Heart left ventricle (tissue), 16 donors: Measurements from ENCODE around the gene CTXN1. TPM values are rescaled to one million over a fixed set of nuclear protein-coding genes. Genes with fewer than 3 reads are reported as not detected.

Experiments used
- ATAC-seq, 4 donors: fragments of 200-7000 bp; cut with Tn5 transposase; one replicate each; pipeline ENCODE4 v1.9.1; 2020 to 2022; ENCODE audit warnings: moderate library complexity in 4 of 4, mild to moderate bottlenecking in 3 of 4, moderate number of reproducible peaks in 1 of 4
- DNase-seq, 5 donors: peaks; one replicate each; pipeline ENCODE4 v3.0.0-alpha.2; 2020
- H3K27ac ChIP-seq, 12 donors: fragments of 200-600 bp; sonication (generic) in 4 of 12; one replicate each; pipeline versions ENCODE4 v1.5.0 to v1.8.0; 2016 to 2022; ENCODE audit warnings: mild to moderate bottlenecking in 2 of 12
- H3K27me3 ChIP-seq, 9 donors: fragments of 200-600 bp; sonication (generic) in 2 of 9; one replicate each; pipeline versions ENCODE4 v1.5.1 to v1.8.0; 2016 to 2022; ENCODE audit warnings: mild to moderate bottlenecking in 3 of 9
- H3K36me3 ChIP-seq, 9 donors: fragments of 200-600 bp; sonication (generic) in 2 of 9; one replicate each; pipeline versions ENCODE4 v1.5.0 to v1.8.0; 2018 to 2022; ENCODE audit warnings: mild to moderate bottlenecking in 2 of 9
- H3K4me1 ChIP-seq, 12 donors: fragments of 200-600 bp; sonication (generic) in 4 of 12; one replicate each; pipeline versions ENCODE4 v1.5.0 to v1.8.0; 2016 to 2022; ENCODE audit warnings: mild to moderate bottlenecking in 3 of 12
- H3K4me3 ChIP-seq, 12 donors: fragments of 200-600 bp; sonication (generic) in 4 of 12; one replicate each; pipeline versions ENCODE4 v1.5.0 to v1.8.0; 2017 to 2022; ENCODE audit warnings: mild to moderate bottlenecking in 9 of 12, moderate library complexity in 4 of 12
- H3K9me3 ChIP-seq, 12 donors: fragments of 200-600 bp; sonication (generic) in 4 of 12; one replicate each; pipeline versions ENCODE4 v1.5.0 to v1.8.0; 2016 to 2022; ENCODE audit warnings: mild to moderate bottlenecking in 1 of 12
- CTCF ChIP-seq, 12 donors: fragments of 200-600 bp; sonication (generic) in 4 of 12; IDR thresholded peaks; one replicate each; pipeline versions ENCODE4 v1.5.0 to v1.8.0; 2018 to 2022; ENCODE audit warnings: antibody characterized with exemption in 12 of 12, mild to moderate bottlenecking in 5 of 12
- POLR2A ChIP-seq, 2 donors: fragments of 450-650 bp; IDR thresholded peaks; one replicate each; pipeline ENCODE4 v1.6.1; 2017; ENCODE audit warnings: antibody characterized with exemption in 2 of 2, mild to moderate bottlenecking in 2 of 2, moderate library complexity in 2 of 2
- WGBS, 4 donors: extraction: QIAGEN DNeasy Blood & Tissue Kit in 2 of 4; methylation state at CpG; one replicate each; pipeline versions ENCODE4 v1.1.5 to v1.1.7; 2013 to 2018; 5-methylcytosine and 5-hydroxymethylcytosine counted together
- intact Hi-C, 10 donors: fragments of 100-400 bp; cut with DNase I; formaldehyde crosslinking; loops; one replicate each; pipeline versions ENCODE4 v1.11.1 to v1.14.2; 2022
- polyA plus RNA-seq, 2 donors: library from polyadenylated mRNA; stranded (reverse); fragments of 200-250 nt; gene quantifications; one replicate each; pipeline ENCODE4 v1.2.3, GENCODE V29; 2013
- total RNA-seq, 9 donors: library from RNA; depleted of rRNA in 2 of 9; stranded (reverse); fragments of >200 nt in 2 of 9; fragmentation: NEBNext Ultra II Directional in 3 of 9; extraction: Animal tissue kit (Norgen Biotek cat#: 25700) in 3 of 9; gene quantifications; one replicate each; pipeline versions ENCODE4 v1.1.0 to v1.2.4, GENCODE V29; 2016 to 2023
- donor health status: ischemic (EF 13 %, LVEDD 7.1; RV severe dilation, severe dysfunction).
- donor health status: healthy with polysubstance abuse.
- donor health status: DM: no; HTN: yes; CAD: no.
- donor health status: DM: no; HTN: no; CAD: no.
- donor health status: ischemic (EF 25% LVEDD 6.9; RV normal size, moderate dysfunction).
- donor health status: ischemic (EF 25% LVEDD 5.7; RV mildly dilated, moderate dysfunction).
- donor health status: healthy.
- donor health status: DM: yes; HTN: yes; CAD: no.
- donor health status: ischemic (EF 35%, LVEDD 5.7; RV mildly dilated, moderate dysfunction).
- donor health status: nonischemic (EF 11% LVEDD 7.7; RV severe dilation, severe dysfunction).
- donor health status: DM: yes; HTN: yes; CAD: no.
- donor health status: PGD.
- donor health status: ischemic (EF 29% LVEDD 5.4; RV normal size, mild dysfunction).
- donor health status: nonischemic (EF 23%, LVEDD 6.1; RV moderate dilation, normal function).

Gene CTXN1
- total and polyA plus RNA-seq, 11 donors = 0.21 to 3.3 (median 0.48) TPM; not detected in 3

- TF ChIP-seq CTCF (IDR thresholded peaks at IDR 0.05) (no peak), POLR2A (IDR thresholded peaks at IDR 0.05) (no peak)
- WGBS, 4 donors = 79 to 83% (median 80%) methylated on average over 13 to 16 of the region's 16 CpGs
- DNase-seq = no peak
- Histone ChIP-seq H3K9me3 (no peaks in the 10 kb centered on the region), H3K27me3 (peaks cover 4 to 32% (median 10%) of the 10 kb centered on the region in 9 donors), H3K4me1 (peaks cover 0 to 7% (median 0%) of the 10 kb centered on the region in 12 donors), H3K36me3 (no peaks in the 10 kb centered on the region), H3K27ac (no peak overlapping the region), H3K4me3 (no peak overlapping the region)
- ATAC-seq = no peak
- intact Hi-C loops = no loop called here
Observed at GRCh38 chr19:7887408-7888144, 38.4 kb downstream of the CTXN1 start.

GRCh38 chr19:7885818-7886217 lies 40.1 kb downstream of the CTXN1 start:
- Histone ChIP-seq H3K9me3 (no peaks in the 10 kb centered on the region), H3K27me3 (peaks cover 4 to 32% (median 10%) of the 10 kb centered on the region in 9 donors), H3K36me3 (no peaks in the 10 kb centered on the region), H3K4me1 (peaks cover 0 to 7% (median 0%) of the 10 kb centered on the region in 12 donors), H3K4me3 (no peak overlapping the region), H3K27ac (no peak overlapping the region)
- intact Hi-C loops = no loop called here
- WGBS, 4 donors = 86 to 90% (median 89%) methylated on average over 8 of the region's 8 CpGs
- no peak for ATAC-seq
- TF ChIP-seq CTCF (IDR thresholded peaks at IDR 0.05) (no peak), POLR2A (IDR thresholded peaks at IDR 0.05) (no peak)
- DNase-seq = no peak

DNA sequence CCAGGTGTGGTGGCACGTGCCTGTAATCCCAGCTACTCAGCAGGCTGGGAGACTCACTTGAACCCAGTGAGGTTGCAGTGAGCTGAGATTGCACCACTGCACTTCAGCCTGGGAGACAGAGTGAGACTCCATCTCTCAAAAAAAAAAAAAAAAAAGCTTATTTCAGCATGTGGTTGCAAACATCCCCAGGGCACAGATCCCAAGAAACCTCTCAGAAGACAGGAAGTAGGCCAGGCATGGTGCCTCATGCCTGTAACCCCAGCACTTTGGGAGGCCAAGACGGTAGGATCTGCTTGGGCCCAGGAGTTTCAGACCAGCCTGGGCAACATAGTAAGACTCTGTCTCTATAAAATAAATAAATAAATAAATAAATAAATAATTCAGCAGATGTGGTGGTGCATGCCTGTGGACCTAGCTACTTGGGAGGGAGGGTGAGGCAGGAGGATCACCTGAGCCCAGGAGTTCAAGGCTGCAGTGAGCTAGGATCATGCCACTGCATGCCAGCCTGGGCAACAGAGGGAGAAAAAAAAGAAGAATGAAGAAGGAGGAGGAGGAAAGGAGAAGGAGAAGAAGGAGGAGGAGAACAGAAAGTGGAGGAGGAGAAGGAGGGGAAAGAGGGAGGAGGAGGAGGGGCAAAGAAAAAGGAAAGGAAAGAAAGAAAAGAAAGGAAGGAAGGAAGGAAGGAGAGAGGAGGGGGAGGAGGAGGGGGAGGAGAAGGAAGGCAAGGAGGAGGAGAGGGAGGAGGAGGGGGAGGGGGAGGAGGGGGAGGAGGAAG lies 42.0 kb downstream of the CTXN1 start:
- no peak for TF ChIP-seq CTCF (IDR thresholded peaks at IDR 0.05)
- TF ChIP-seq POLR2A (IDR thresholded peaks at IDR 0.05) = no peak
- Histone ChIP-seq H3K4me3 (no peak overlapping the region), H3K27ac (no peak overlapping the region), H3K4me1 (peaks cover 0 to 7% (median 0%) of the 10 kb centered on the region in 12 donors), H3K27me3 (peaks cover 4 to 25% (median 10%) of the 10 kb centered on the region in 9 donors), H3K36me3 (no peaks in the 10 kb centered on the region), H3K9me3 (no peaks in the 10 kb centered on the region)
- ATAC-seq (no peak), DNase-seq (no peak)
- intact Hi-C loops = no loop called here
- WGBS, 4 donors = 72 to 80% (median 76%) methylated on average over 2 of the region's 2 CpGs

GRCh38 chr19:7883105-7883504 lies 42.8 kb downstream of the CTXN1 start:
- TF ChIP-seq POLR2A (IDR thresholded peaks at IDR 0.05) = no peak
- no peak for TF ChIP-seq CTCF (IDR thresholded peaks at IDR 0.05)
- ATAC-seq (no peak), DNase-seq (no peak)
- intact Hi-C loops = no loop called here
- Histone ChIP-seq H3K36me3 (no peaks in the 10 kb centered on the region), H3K27me3 (peaks cover 0 to 16% (median 6%) of the 10 kb centered on the region in 9 donors), H3K9me3 (no peaks in the 10 kb centered on the region), H3K4me3 (no peak overlapping the region), H3K4me1 (peaks cover 0 to 2% (median 0%) of the 10 kb centered on the region in 12 donors), H3K27ac (no peak overlapping the region)
- 81 to 92% (median 87%) methylated on average over 4 of the region's 4 CpGs for WGBS, 4 donors
